Uterus (tissue), 2 donors: ENCODE data around the gene NDUFS2.

Experiments
- POLR2A ChIP-seq, 2 donors: fragments of 450-650 bp; IDR thresholded peaks; one replicate each; pipeline ENCODE4 v1.6.1; 2016; ENCODE audit warnings: antibody characterized with exemption in 2 of 2, mild to moderate bottlenecking in 1 of 2, moderate library complexity in 1 of 2
- TF ChIP-seq, protein P1 (sequence below), 4 experiments: fragments of 200-600 bp in 2 of 4; fragments of 450-650 bp in 2 of 4; sonication (generic) in 2 of 4; IDR thresholded peaks; one replicate each; pipeline ENCODE4 v1.5.1; 2016 to 2019; ENCODE audit warnings: antibody characterized with exemption in 4 of 4, mild to moderate bottlenecking in 2 of 4, moderate library complexity in 1 of 4

GRCh38 chr1:161173711-161174110, 28.5 kb upstream of the NDUFS2 start:
- TF ChIP-seq POLR2A (IDR thresholded peaks at IDR 0.05): no peak
- TF ChIP-seq, protein P1, sequence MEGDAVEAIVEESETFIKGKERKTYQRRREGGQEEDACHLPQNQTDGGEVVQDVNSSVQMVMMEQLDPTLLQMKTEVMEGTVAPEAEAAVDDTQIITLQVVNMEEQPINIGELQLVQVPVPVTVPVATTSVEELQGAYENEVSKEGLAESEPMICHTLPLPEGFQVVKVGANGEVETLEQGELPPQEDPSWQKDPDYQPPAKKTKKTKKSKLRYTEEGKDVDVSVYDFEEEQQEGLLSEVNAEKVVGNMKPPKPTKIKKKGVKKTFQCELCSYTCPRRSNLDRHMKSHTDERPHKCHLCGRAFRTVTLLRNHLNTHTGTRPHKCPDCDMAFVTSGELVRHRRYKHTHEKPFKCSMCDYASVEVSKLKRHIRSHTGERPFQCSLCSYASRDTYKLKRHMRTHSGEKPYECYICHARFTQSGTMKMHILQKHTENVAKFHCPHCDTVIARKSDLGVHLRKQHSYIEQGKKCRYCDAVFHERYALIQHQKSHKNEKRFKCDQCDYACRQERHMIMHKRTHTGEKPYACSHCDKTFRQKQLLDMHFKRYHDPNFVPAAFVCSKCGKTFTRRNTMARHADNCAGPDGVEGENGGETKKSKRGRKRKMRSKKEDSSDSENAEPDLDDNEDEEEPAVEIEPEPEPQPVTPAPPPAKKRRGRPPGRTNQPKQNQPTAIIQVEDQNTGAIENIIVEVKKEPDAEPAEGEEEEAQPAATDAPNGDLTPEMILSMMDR (IDR thresholded peaks at IDR 0.05): no peak
